ENCODE data around the gene LOXHD1.

LOXHD1 gene

DNA sequence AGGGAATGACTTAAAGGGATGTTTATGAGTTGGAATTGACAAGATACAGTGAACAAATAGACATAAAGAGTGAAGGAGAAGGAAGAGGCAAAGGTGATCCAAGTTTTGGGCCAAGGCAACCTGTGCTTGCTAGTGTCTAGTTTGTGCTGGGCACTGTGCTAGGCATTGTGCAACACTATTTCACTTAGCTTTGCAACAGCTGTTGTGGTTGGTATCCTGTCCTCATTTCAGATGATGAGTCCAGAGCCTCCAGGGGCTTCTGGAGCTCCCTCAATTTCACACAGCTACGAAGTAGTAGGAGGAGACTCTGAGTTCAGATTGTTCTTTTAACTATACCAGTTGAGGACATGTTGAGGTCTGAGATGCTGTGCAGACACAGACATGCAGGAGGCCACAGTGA, 18.1 kb upstream of the LOXHD1 start:
- DNase-seq, result no peak

GRCh38 chr18:46672062-46672970, 15.3 kb upstream of the LOXHD1 start:
- no peak for DNase-seq

GRCh38 chr18:46668694-46669093, 11.7 kb upstream of the LOXHD1 start:
- no peak for DNase-seq

DNA sequence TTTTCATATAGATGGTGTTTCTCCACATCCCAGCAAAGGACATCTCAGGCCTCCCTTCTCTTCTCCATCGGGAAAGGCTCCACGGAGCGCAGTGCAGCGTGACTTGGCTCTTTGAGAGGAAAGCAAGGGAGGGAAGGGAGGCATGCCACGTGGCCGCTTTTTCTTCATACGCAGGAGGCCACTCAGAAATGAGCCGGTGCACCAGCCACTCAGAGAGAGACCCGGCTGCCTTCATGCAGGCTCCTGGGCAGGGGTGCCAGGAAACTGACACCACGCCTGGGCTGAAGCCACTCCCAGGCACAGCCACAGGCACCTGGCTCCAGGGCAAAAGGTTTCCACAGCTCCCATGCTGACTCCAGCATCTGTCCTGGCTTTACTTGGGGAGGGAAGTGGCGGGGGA, 11.1 kb upstream of the LOXHD1 start:
- no peak for DNase-seq

DNA sequence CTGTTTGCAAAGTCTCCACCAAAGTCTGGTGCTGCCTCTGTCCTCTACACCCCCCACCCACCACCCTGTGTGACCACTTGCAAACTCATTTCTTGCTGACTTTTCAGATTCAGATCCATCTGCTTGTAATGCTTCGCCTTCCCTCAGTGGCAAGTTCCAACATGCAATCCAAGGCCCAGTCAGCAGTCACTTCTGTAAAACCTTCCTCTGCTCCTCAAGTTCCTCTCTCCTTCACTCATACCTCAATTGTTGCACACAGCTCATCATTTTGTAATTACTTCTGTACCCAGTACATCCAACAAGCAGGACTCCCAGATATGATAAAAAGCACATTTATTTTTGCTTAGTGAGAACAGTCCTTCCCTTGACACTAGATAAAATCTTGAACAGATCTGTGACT, 6.5 kb upstream of the LOXHD1 start:
- DNase-seq, result no peak

- peak; percentile 43 for DNase-seq
Observed at GRCh38 chr18:46660957-46661749, 4.1 kb upstream of the LOXHD1 start.

DNA sequence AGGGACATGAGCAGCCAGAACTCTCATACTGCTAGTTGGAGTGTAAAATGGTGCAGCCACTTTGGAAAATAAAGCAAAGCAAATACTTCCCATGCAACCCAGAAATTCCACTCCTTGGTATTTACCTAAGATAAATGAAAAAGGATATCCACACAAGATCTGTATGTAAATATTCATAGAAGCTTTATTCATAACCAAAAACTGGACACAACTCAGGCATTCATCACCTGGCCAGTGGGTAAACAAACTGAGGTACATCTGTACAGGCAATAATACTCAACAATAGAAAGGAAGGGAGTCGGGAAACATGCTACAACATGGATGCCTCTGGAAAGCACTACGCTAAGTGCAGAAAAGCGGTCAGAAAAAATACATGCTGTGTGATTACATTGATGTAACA, 2.5 kb upstream of the LOXHD1 start:
- DNase-seq, result no peak

GRCh38 chr18:46656326-46657114, 500 bp downstream of the LOXHD1 start:
- no peak for DNase-seq

DNA sequence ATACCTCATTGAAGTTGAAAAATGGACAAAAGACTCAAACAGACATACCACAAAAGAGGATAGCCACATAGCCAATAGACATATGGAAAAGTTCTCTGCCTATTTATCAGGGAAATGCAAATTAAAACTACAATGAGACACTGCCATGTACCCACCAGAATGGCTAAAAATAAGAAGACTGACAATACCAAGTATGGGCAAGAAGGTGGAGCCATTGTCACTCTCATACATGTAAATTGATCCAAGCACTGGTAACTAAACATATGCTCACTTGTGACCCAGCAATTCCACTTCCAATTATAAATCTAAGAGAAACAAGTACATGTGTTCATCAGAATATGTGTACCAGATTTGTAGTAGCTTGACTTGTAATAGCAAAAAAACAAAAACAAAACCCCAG, 4.6 kb downstream of the LOXHD1 start:
- DNase-seq, result no peak

GRCh38 chr18:46650681-46651080, 6.3 kb downstream of the LOXHD1 start:
- DNase-seq, result no peak

DNA sequence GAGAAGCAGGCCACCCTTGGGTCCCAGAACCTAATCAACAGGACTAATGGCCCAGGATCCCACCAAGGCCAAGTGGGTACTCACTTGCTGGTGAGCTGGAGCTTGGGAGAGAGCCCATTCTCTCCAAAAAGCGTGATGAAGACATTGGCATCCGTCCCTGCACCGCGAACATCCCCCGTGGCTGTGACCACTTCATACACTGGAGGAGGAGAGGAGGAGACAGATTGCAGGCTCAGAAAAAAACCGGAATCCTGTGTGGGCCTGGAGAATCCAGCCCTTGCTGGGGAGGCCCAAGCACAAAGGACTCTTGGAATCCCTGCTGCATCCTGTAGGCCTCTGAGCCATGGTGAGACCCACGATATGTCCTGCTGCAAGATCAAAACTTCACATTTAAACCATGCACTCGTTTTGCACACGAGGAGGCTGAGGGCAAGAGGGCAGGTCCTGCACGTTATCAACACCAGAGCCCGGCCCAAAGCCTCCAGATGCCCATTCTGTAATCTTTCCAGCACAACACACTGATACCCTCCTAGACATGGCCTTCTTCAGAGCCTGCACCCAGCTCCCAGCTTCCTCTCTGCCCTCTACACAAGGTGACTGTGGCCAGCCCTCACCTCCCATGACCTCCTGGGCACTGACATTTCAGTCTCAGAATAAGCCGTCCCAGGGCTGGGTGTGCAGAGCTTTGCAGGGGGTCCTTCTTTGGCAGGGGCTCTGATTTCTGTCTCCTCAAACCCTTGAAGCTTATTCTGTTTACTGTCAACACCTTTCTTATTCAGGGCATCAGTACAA, 7.8 kb downstream of the LOXHD1 start:
- no peak for DNase-seq

DNA sequence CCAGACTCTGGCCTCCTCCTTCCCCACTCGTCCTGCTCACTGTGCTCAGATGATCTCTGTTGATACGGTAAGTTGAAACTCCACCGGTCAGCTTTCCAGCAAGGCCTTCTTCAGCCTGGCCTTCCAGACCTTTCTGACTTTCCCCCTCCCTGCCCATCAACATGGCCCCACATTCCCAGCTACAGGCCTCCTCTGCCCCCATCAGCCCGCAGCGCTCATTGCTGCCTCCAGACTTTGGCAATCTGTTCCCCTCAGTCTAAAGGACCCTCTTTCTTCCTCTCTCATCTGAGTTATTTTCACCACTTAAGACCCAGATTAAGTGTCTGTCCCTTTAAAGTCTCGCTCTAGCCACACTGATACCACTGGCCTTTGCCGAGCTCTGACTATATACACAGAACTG, 10.6 kb downstream of the LOXHD1 start:
- DNase-seq, result no peak

GRCh38 chr18:46642561-46642960, 14.5 kb downstream of the LOXHD1 start:
- DNase-seq, result no peak

DNA sequence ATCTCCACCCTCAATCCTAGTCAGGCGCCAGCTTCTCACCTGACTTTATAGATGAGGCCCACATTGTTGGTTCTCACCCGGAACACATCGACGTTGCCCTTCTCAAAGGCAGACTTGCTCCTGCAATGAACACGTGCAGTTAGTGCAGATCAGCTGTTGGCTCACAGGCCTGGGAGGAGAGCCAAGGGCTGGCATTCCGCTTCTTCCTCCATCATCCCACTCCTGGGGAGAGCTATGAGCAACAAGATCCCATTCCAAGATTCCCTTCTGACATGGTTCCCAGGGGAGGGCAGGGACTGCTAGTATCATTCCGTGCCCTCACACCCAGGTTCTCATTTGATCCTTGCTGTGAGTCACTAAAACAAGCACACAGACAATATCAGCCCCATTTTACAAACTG, 15.1 kb downstream of the LOXHD1 start:
- DNase-seq, result no peak

DNA sequence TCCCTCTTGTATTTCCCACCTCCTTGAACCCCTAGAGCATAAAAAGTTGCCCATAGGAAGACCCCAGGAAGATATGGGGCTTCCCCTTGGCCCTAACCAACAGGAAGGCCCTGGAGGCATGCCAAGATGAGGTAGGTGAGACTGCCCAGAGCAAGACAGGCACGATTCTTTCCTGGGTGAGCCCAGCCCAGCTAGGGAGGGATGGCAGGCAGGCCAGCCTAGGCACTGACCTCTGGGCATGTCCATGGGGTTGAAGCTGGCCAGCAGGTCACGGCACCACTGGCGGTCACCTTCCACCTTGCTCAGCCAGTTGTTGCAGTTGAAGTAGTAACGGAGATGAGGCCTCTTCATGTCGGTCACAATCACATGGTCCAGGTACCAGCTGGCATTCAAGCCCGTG, 17.6 kb downstream of the LOXHD1 start:
- no peak for DNase-seq

- DNase-seq, result no peak
Observed at GRCh38 chr18:46636040-46636630, 20.9 kb downstream of the LOXHD1 start.

DNA sequence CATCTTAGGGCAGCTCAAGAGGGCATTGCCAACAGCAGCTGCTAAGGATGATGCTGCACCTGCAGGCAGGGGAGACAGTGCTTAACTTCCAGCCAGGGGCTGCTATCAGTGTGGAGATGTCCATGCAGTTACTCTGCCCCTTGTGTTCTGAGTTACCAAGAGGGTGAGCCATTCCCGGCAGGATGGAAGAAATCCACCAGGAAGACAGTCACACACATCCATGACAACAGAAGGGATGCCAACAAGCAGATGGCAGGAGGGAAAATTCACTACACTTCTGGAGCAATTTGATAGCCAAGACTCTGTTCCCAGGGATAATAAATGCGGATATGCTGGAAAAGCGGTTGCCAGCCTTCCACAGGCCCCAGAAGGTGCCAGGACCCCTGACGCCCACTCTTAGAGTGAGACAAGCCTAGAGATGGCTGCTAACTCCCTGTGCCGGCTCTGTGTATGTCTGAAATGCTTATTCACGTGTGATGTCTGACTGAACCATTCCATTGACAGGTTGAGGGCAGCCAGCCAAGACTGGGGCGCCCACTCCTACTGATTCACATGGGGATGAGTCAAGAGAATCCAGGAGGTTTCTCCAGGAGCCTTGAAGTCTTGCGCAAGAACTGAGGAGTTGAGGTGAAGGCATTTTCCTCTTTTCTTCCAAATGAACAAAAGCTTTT, 24.5 kb downstream of the LOXHD1 start:
- DNase-seq, result no peak

- no peak for DNase-seq
Observed at GRCh38 chr18:46630991-46631390, 26.0 kb downstream of the LOXHD1 start.

DNA sequence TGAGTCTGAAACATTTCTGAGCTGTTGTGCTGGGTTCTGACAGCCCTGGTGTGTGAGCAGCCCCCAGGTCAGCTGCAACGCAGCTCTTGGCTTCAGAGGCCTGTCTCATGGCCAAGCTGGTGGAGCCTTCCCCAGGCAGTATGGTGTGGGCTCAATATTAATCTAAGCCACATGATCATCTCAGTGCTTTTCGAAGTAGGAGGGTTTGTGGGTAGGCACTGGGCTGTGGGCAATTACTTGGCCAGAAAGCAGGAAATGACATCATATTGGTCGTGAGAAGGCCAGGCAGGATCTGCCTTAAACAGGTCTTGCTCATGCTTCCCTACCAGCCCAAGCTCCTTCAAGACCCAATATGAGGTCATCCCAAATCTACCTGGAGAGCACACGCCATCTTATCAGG, 26.9 kb downstream of the LOXHD1 start:
- no peak for DNase-seq

DNA sequence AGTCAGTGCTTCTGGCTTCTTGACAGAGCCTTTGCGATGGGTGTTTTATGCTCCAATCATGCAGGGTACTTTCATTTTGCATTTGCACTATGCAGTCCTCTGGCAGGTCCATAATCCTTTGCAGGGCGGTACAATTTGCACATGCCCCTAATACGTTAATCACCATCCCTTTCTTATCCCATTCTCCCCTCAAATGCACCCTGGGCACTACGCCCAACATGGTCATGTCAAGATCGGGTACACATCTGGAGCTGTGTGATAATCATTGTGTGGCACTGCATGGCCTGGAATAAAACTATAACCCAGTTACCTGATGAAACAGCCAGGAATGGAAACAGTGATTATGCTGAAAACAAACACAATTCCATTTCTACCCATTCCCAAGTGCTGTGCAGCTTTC, 27.7 kb downstream of the LOXHD1 start:
- DNase-seq, result no peak

GRCh38 chr18:46628206-46628605, 28.8 kb downstream of the LOXHD1 start:
- DNase-seq, result no peak

GRCh38 chr18:46627136-46627535, 29.9 kb downstream of the LOXHD1 start:
- no peak for DNase-seq

Data from right hindlimb (tissue), 1 donor.